PFSK-1 (cell line): ENCODE measurements around the gene SPIRE1.

ENCODE experiments used
- FOXP2 ChIP-seq: optimal IDR thresholded peaks from 2 replicates; pipeline ENCODE3; 2011; ENCODE audit warnings: borderline replicate concordance, control low read depth, inconsistent platforms; ENCODE audit not compliant: insufficient read depth; ENCODE audit errors: extremely low read length, extremely low read depth
- POLR2AphosphoS5 ChIP-seq: IDR thresholded peaks from 2 replicates; pipeline ENCODE4 v1.6.1; 2012; ENCODE audit warnings: low read depth, mild to moderate bottlenecking, control low read depth, low read length, moderate library complexity
- SIN3A ChIP-seq: IDR thresholded peaks from 2 replicates; pipeline ENCODE4 v1.6.1; 2012; ENCODE audit warnings: mild to moderate bottlenecking, low read length, moderate library complexity, borderline replicate concordance; ENCODE audit not compliant: insufficient read depth
- TAF1 ChIP-seq: IDR thresholded peaks from 2 replicates; pipeline ENCODE4 v1.6.1; 2012; ENCODE audit warnings: low read length, control low read depth, borderline replicate concordance; ENCODE audit not compliant: insufficient read depth
- TF ChIP-seq, protein P1 (sequence below), 2 experiments: IDR thresholded peaks; 2 replicates each; pipeline versions ENCODE4 v1.6.1 to v1.8.0; 2011 to 2012; ENCODE audit warnings: low read depth in 2 of 2, low read length in 2 of 2, control low read depth in 1 of 2, inconsistent platforms in 1 of 2, mild to moderate bottlenecking in 1 of 2, moderate library complexity in 1 of 2; ENCODE audit not compliant: insufficient read depth in 1 of 2

The SPIRE1 gene

DNA sequence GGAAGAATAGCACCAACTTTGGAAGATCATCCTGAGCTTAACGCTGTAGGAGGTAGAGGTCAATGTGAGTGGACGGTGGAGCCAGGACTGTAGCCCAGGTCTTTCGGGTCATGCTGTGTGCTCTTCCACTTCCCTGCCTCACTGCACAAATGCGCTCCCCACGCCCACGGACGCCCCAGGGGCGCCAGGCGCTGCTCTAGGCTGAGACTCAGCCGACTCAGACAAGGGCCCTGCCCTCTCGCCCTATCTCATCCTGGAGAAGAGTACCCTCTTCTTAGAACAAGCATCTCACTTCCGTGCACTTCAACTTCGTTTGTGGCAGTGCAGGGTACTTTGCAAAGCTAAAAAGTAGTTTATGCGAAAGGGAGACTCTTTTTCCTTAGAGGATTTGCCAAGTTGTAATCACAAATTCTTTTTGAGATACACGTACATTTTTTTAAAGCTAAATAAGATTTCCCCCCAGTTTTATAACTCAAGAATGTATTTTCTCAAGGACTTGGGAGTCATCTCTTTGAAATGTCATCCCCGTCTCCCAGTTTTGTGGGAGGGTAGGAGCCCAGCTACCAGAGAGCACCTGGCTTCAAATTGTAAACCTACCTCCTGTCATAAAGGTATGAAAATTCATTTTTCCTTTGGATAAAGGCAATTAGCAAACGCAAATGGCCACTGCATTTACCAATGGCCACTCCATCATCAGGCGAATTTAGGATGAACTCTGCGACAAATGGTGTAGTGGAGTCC lies 251.4 kb downstream of the SPIRE1 start:
- TF ChIP-seq POLR2AphosphoS5 (no peak), SIN3A (no peak), TAF1 (no peak), FOXP2 (no peak)
- TF ChIP-seq, protein P1, sequence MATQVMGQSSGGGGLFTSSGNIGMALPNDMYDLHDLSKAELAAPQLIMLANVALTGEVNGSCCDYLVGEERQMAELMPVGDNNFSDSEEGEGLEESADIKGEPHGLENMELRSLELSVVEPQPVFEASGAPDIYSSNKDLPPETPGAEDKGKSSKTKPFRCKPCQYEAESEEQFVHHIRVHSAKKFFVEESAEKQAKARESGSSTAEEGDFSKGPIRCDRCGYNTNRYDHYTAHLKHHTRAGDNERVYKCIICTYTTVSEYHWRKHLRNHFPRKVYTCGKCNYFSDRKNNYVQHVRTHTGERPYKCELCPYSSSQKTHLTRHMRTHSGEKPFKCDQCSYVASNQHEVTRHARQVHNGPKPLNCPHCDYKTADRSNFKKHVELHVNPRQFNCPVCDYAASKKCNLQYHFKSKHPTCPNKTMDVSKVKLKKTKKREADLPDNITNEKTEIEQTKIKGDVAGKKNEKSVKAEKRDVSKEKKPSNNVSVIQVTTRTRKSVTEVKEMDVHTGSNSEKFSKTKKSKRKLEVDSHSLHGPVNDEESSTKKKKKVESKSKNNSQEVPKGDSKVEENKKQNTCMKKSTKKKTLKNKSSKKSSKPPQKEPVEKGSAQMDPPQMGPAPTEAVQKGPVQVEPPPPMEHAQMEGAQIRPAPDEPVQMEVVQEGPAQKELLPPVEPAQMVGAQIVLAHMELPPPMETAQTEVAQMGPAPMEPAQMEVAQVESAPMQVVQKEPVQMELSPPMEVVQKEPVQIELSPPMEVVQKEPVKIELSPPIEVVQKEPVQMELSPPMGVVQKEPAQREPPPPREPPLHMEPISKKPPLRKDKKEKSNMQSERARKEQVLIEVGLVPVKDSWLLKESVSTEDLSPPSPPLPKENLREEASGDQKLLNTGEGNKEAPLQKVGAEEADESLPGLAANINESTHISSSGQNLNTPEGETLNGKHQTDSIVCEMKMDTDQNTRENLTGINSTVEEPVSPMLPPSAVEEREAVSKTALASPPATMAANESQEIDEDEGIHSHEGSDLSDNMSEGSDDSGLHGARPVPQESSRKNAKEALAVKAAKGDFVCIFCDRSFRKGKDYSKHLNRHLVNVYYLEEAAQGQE (IDR thresholded peaks at IDR 0.05; ENCODE audit: insufficient read depth in 1 of 2, low read depth in 2 of 2, low read length in 2 of 2), result no peak

GRCh38 chr18:12405066-12405465 lies 252.8 kb downstream of the SPIRE1 start:
- no peak for TF ChIP-seq FOXP2
- TF ChIP-seq POLR2AphosphoS5, result no peak
- TF ChIP-seq, protein P1 (IDR thresholded peaks at IDR 0.05; ENCODE audit: insufficient read depth in 1 of 2, low read depth in 2 of 2, low read length in 2 of 2), result no peak
- no peak for TF ChIP-seq SIN3A
- TF ChIP-seq TAF1, result no peak

GRCh38 chr18:12403601-12404506 lies 254.1 kb downstream of the SPIRE1 start:
- peak; percentile 47; the same call in 1 of the 2 replicates for TF ChIP-seq SIN3A
- TF ChIP-seq, protein P1 (IDR thresholded peaks at IDR 0.05; ENCODE audit: insufficient read depth in 1 of 2, low read depth in 2 of 2, low read length in 2 of 2), result no peak

- TF ChIP-seq, protein P1 (IDR thresholded peaks at IDR 0.05; ENCODE audit: insufficient read depth in 1 of 2, low read depth in 2 of 2, low read length in 2 of 2), result no peak
- TF ChIP-seq POLR2AphosphoS5 (no peak), SIN3A (no peak), FOXP2 (no peak), TAF1 (no peak)
Measured at GRCh38 chr18:12401881-12402280, 256.0 kb downstream of the SPIRE1 start.
